GM15510 (cell line): Measurements from ENCODE around the gene PRDM1.

Experiments used
- POLR2A ChIP-seq: IDR thresholded peaks from 3 replicates; pipeline ENCODE4 v1.6.1; 2011; ENCODE audit warnings: borderline replicate concordance; ENCODE audit not compliant: insufficient read length; ENCODE audit errors: extremely low read depth

The PRDM1 gene

DNA sequence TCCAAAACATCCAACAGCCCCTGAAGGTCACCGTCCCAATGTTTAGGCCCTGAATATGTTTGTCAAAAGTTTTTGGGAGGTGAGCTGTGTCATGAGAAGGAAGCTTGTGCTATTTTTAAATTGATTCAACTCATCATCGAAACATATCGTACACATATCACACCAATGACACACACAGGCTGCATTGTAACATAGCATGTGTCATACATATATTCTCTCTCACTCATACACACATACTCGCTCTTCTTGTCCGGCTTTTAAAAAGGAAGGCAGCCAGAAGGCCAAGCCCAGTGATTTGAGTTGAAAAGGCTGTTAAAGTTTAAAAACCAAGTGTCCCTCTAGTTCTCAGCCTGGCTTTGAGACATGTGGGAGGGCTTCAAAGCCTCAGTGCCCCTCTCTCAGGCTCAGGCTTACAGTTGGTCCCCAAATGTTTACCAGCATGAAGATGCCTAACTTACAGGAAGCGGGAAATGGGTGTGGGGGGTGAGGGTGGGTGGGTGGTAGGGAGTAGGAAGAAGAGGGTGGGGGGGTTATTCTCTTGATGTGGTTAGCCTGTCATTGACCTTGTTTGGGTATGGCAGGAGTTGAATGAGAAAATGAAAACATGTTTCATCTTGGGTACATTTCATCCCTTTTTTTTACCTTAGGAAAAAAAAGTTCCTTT is 3.3 kb upstream of the PRDM1 start:
- no peak for TF ChIP-seq POLR2A

GRCh38 chr6:106083618-106084017 is 2.5 kb upstream of the PRDM1 start:
- no peak for TF ChIP-seq POLR2A

GRCh38 chr6:106084106-106084988 is 1.8 kb upstream of the PRDM1 start:
- no peak for TF ChIP-seq POLR2A

- TF ChIP-seq POLR2A = no peak
Observed at GRCh38 chr6:106084989-106085691, 996 bp upstream of the PRDM1 start.

- no peak for TF ChIP-seq POLR2A
Observed at GRCh38 chr6:106085692-106085983, 498 bp upstream of the PRDM1 start.

DNA sequence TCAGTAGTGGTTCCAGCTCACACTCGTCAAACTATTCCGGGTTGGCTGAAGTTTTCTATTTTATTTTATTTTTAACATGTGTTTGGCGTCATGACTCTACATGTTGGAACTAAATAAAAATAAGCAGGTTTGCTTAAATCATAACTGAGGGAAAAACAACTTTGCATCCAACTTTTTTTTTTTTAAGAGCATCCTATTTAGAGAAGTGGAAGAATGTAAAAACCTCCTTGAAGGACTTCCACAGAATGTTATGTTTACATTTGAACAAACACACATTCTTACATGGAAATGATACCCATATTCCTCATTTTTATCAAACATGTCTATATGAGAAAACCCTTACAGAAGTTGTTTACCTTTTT is 659 bp downstream of the PRDM1 start:
- TF ChIP-seq POLR2A = no peak

GRCh38 chr6:106087548-106088325 is 1.6 kb downstream of the PRDM1 start:
- no peak for TF ChIP-seq POLR2A

- TF ChIP-seq POLR2A = no peak
Observed at GRCh38 chr6:106090001-106090400, 3.9 kb downstream of the PRDM1 start.

DNA sequence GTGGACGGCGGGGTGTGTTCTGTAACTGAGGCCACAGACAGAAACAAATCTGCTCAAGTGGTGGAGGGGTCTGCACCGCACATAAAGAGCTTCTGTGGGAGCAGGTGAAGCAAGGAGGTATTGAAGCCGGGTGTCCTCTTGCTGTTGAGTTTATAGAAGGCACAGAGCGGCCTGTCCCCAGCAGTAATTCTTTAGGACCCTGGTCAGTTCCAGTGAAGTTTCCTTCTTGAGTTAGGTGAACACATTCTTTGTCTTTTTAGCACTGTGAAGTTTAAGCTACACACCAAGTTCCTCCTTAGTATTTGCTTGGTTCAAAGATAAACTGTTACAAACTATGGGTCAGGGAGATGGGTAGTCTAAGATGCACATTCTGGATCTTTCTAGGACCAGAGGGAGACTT is 6.1 kb downstream of the PRDM1 start:
- no peak for TF ChIP-seq POLR2A

DNA sequence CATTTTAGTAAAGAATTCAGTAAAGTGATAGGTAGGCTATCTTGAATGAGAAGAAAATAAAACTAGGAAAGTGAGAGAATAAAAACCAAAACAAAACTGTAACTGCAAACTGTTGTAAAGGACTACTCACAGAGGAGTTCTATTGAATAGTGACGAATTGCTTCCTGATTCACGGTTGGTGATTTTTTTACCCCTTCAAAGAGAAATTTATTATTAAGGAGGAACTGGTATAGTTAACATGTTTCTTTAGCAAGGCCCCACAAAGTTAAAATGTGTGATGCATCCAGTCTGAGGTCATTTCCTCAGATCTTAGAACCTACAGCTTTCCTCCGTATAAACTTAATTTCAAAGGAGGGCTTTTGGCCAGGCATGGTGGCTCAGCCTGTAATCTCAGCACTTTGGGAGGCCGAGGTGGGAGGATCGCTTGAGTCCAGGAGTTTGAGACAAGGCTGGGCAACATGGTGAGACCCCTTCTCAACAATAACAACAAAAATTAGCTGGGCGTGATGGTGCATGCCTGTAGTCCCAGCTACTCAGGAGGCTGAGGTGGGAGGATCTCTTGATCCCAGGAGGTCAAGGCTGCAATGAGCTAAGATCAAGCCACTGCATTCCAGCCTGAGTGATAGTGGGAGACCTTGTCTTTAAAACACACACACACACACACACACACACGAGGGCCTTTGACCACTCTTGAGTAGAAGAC is 8.3 kb downstream of the PRDM1 start:
- TF ChIP-seq POLR2A = no peak

DNA sequence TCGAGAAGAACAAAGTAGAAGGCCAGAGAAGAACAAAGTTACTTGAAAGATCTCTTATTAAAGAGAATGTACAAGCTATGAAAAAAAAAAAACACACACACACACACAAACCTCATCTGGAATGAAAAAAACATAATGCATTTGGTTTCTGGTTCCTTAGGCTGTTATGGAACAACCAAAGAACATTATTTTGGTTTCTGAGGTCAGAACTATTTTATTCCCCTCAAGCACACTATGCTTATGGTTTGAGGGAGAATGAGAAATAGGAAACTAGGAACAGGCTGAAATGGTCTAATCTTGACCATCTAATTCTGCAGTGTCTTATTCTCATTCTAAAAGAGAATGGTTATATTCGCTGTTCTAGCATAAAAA is 8.8 kb downstream of the PRDM1 start:
- no peak for TF ChIP-seq POLR2A

DNA sequence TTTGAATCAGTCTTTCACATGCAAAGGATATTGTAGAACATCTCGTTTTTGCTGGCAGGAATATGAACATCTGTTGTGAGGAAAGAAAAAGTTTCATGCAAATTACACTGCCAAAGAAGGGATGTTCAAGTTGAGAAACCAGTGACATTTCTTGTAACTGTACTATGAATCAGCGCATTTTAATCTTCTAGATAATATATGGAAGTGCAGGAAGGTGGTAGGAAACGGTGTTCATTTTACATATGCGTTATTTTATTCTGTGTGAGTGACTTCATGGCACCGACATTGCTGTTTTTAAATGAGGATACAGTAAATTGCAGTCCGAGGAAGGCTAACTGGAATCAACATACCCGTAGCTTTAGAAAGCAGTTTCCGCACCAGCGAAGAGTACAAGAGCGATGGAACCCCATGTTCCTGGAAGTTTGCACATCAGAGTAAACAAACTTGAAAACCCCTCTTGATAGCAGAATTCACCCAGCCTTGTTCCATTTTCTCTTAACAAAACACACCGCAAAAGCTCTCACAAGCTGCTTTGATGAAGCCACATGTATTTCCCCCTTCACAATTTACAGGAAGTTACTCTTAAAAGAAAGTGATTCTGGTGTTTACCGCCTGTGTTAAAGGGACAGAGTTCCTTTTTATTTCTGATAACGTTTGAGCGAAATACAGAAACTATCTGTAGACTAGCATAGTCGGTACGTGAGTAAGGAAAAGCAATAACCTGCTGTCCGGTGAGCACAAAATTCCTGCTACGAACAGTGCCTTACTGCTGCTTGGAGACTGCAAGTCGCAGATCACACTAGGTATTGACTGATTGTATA is 11.5 kb downstream of the PRDM1 start:
- no peak for TF ChIP-seq POLR2A

- TF ChIP-seq POLR2A = peak; percentile 31
Observed at GRCh38 chr6:106098383-106099234, 12.5 kb downstream of the PRDM1 start.

DNA sequence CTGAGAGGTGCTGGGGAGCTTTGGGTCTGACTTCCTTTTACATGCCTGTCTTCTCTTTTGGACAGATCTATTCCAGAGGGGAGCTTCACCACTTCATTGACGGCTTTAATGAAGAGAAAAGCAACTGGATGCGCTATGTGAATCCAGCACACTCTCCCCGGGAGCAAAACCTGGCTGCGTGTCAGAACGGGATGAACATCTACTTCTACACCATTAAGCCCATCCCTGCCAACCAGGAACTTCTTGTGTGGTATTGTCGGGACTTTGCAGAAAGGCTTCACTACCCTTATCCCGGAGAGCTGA is 13.1 kb downstream of the PRDM1 start:
- TF ChIP-seq POLR2A = peak; percentile 1

GRCh38 chr6:106100755-106101154 is 14.6 kb downstream of the PRDM1 start:
- TF ChIP-seq POLR2A = no peak
